NCI-H82 (cell line): ENCODE data around the gene KIFC3.
"Not testable (repeated sequence)": the region's sequence is repeated elsewhere in the genome, so short reads cannot be mapped to it uniquely, and the experiment has no call there.

Experiments used
- DNase-seq: peaks from one replicate; lab custom pipeline; 2025; lab: John Stamatoyannopoulos, UW

The KIFC3 gene

GRCh38 chr16:57803134-57803990 lies 1.1 kb upstream of the KIFC3 start:
- DNase-seq, result peak; percentile 54

- peak; percentile 37 for DNase-seq
Observed at GRCh38 chr16:57801809-57802340, 416 bp downstream of the KIFC3 start.

- no peak for DNase-seq
Observed at GRCh38 chr16:57801098-57801808, 1.0 kb downstream of the KIFC3 start.

- no peak for DNase-seq
Observed at GRCh38 chr16:57800200-57801097, 1.8 kb downstream of the KIFC3 start.

- DNase-seq, result peak; percentile 31
Observed at GRCh38 chr16:57799600-57800199, 2.6 kb downstream of the KIFC3 start.

- peak; percentile 49 for DNase-seq
Observed at GRCh38 chr16:57798953-57799599, 3.2 kb downstream of the KIFC3 start.

GRCh38 chr16:57798267-57798810 lies 4.0 kb downstream of the KIFC3 start:
- DNase-seq, result peak; percentile 76

GRCh38 chr16:57797526-57798266 lies 4.6 kb downstream of the KIFC3 start:
- no peak for DNase-seq

GRCh38 chr16:57797216-57797525 lies 5.1 kb downstream of the KIFC3 start:
- no peak for DNase-seq

- DNase-seq, result not testable (repeated sequence)
Observed at GRCh38 chr16:57796014-57796413, 6.3 kb downstream of the KIFC3 start.

- peak; percentile 85 for DNase-seq
Observed at GRCh38 chr16:57795431-57795878, 6.8 kb downstream of the KIFC3 start.

GRCh38 chr16:57794849-57795430 lies 7.4 kb downstream of the KIFC3 start:
- no peak for DNase-seq

GRCh38 chr16:57791893-57792461 lies 10.3 kb downstream of the KIFC3 start:
- DNase-seq, result no peak

GRCh38 chr16:57791195-57791892 lies 10.9 kb downstream of the KIFC3 start:
- no peak for DNase-seq

GRCh38 chr16:57788951-57789350 lies 13.3 kb downstream of the KIFC3 start:
- DNase-seq, result no peak

GRCh38 chr16:57788252-57788841 lies 13.9 kb downstream of the KIFC3 start:
- DNase-seq, result no peak

GRCh38 chr16:57787519-57787905 lies 14.8 kb downstream of the KIFC3 start:
- no peak for DNase-seq
